H1 (cell line): ENCODE measurements around the gene UCMA. TPM values are rescaled to one million over a fixed set of nuclear protein-coding genes. Genes with fewer than 3 reads are reported as not detected.

Experiments used
- CTCF ChIA-PET: fragments of 300-600 bp; sonication (Branson Sonifier 250); formaldehyde crosslinking; loops from one replicate; lab custom pipeline; 2021; ENCODE audit not compliant: partially characterized antibody; lab: Charles Lee
- POLR2A ChIA-PET: fragments of 300-600 bp; sonication (Branson Sonifier 250); formaldehyde crosslinking; loops from one replicate; lab custom pipeline; 2021; ENCODE audit warnings: inconsistent platforms; ENCODE audit not compliant: partially characterized antibody; lab: Charles Lee
- DNase-seq, 2 experiments: peaks; one replicate each; pipeline versions ENCODE4 v3.0.0 to v3.0.0-alpha.2; 2010 to 2022; ENCODE audit warnings: low spot score in 2 of 2, low read depth in 1 of 2, mixed read lengths in 1 of 2
- FAIRE-seq: peaks from 2 replicates; lab custom pipeline; 2011; peaks lifted over from hg19 to GRCh38; lab: Jason Lieb, UNC
- H2AFZ ChIP-seq: 2 replicates; pipeline ENCODE4 v1.8.1; 2012; ENCODE audit warnings: low read length, inconsistent platforms
- H2AK5ac ChIP-seq: 2 replicates; pipeline ENCODE4 v1.6.1; 2013; ENCODE audit warnings: low read depth, low read length
- H2BK120ac ChIP-seq: replicated peaks from 2 replicates; pipeline ENCODE3; 2013; ENCODE audit warnings: low read depth, low read length, inconsistent platforms
- H2BK12ac ChIP-seq: 2 replicates; pipeline ENCODE4 v1.6.1; 2013; ENCODE audit warnings: low read depth, low read length
- H2BK15ac ChIP-seq: 2 replicates; pipeline ENCODE4 v1.6.1; 2013; ENCODE audit warnings: low read length
- H2BK20ac ChIP-seq: 2 replicates; pipeline ENCODE4 v1.6.1; 2013; ENCODE audit warnings: low read length
- H2BK5ac ChIP-seq: 2 replicates; pipeline ENCODE4 v1.6.1; 2013; ENCODE audit warnings: low read depth, low read length
- H3K14ac ChIP-seq: 2 replicates; pipeline ENCODE4 v1.6.1; 2013; ENCODE audit warnings: inconsistent platforms; ENCODE audit not compliant: insufficient read length
- H3K18ac ChIP-seq: 2 replicates; pipeline ENCODE4 v1.6.1; 2013; ENCODE audit warnings: low read length; ENCODE audit errors: extremely low read depth
- H3K23ac ChIP-seq: 2 replicates; pipeline ENCODE4 v1.6.1; 2013; ENCODE audit warnings: inconsistent platforms; ENCODE audit not compliant: insufficient read length
- H3K23me2 ChIP-seq: 2 replicates; pipeline ENCODE4 v1.6.1; 2013; ENCODE audit warnings: low read depth, low read length
- H3K27ac ChIP-seq: 2 replicates; pipeline ENCODE4 v1.6.1; 2011; ENCODE audit warnings: low read depth, low read length, inconsistent platforms
- H3K27me3 ChIP-seq, 4 experiments: replicated peaks in 1 of 4; 1 replicate in 1 of 4; 2 replicates in 3 of 4; pipeline versions ENCODE4 v1.6.1 to v1.8.1; 2011 to 2013; ENCODE audit warnings: low read length in 3 of 4, mild to moderate bottlenecking in 3 of 4, inconsistent platforms in 2 of 4, mixed read lengths in 2 of 4, moderate library complexity in 1 of 4; ENCODE audit not compliant: control insufficient read depth in 3 of 4, insufficient read depth in 3 of 4; ENCODE audit errors: extremely low read depth in 1 of 4
- H3K36me3 ChIP-seq, 4 experiments: 2 replicates each; pipeline versions ENCODE4 v1.6.1 to v1.8.1; 2011 to 2013; ENCODE audit warnings: mild to moderate bottlenecking in 4 of 4, low read length in 3 of 4, moderate library complexity in 2 of 4, control low read depth in 1 of 4, inconsistent platforms in 1 of 4; ENCODE audit not compliant: insufficient read depth in 4 of 4, control insufficient read depth in 2 of 4
- H3K4ac ChIP-seq: replicated peaks from 2 replicates; pipeline ENCODE3; 2013; ENCODE audit warnings: low read length, low read depth, mixed read lengths, inconsistent platforms; ENCODE audit not compliant: insufficient read length
- H3K4me1 ChIP-seq, 4 experiments: replicated peaks in 1 of 4; 1 replicate in 1 of 4; 2 replicates in 3 of 4; pipeline versions ENCODE4 v1.6.1 to v1.8.1; 2011 to 2013; ENCODE audit warnings: low read length in 3 of 4, inconsistent platforms in 2 of 4, mixed read lengths in 1 of 4; ENCODE audit not compliant: insufficient read depth in 4 of 4, control insufficient read depth in 3 of 4
- H3K4me2 ChIP-seq, 2 experiments: 2 replicates each; pipeline versions ENCODE4 v1.6.1 to v1.8.1; 2011 to 2013; ENCODE audit warnings: low read depth in 2 of 2, low read length in 2 of 2, control low read depth in 1 of 2, inconsistent platforms in 1 of 2, mild to moderate bottlenecking in 1 of 2; ENCODE audit not compliant: insufficient read depth in 1 of 2
- H3K4me3 ChIP-seq, 4 experiments: fragments of 200-600, 300-600 bp in 1 of 4; sonication (generic), shearing (Covaris generic), sonication (Bioruptor Twin) in 1 of 4; 2 replicates each; pipeline versions ENCODE4 v1.5.1 to v1.8.1; 2011 to 2016; ENCODE audit warnings: low read length in 4 of 4, low read depth in 3 of 4, control low read depth in 2 of 4, inconsistent platforms in 2 of 4, mild to moderate bottlenecking in 2 of 4, mixed read lengths in 1 of 4, moderate library complexity in 1 of 4; ENCODE audit not compliant: insufficient read depth in 2 of 4; ENCODE audit errors: extremely low read depth in 1 of 4
- H3K56ac ChIP-seq: replicated peaks from 2 replicates; pipeline ENCODE3; 2013; ENCODE audit warnings: low read depth, mild to moderate bottlenecking, mixed read lengths, low read length, inconsistent platforms; ENCODE audit not compliant: insufficient read length
- H3K79me1 ChIP-seq: 2 replicates; pipeline ENCODE4 v1.6.1; 2013; ENCODE audit warnings: low read depth, low read length, control low read depth
- H3K79me2 ChIP-seq, 2 experiments: 2 replicates each; pipeline versions ENCODE4 v1.6.1 to v1.8.1; 2012 to 2013; ENCODE audit warnings: low read length in 2 of 2, mild to moderate bottlenecking in 2 of 2, inconsistent platforms in 1 of 2; ENCODE audit not compliant: insufficient read depth in 2 of 2, control insufficient read depth in 1 of 2
- H3K9ac ChIP-seq, 4 experiments: replicated peaks in 1 of 4; 1 replicate in 1 of 4; 2 replicates in 3 of 4; pipeline versions ENCODE4 v1.6.1 to v1.8.1; 2011 to 2013; ENCODE audit warnings: low read depth in 3 of 4, low read length in 3 of 4, control low read depth in 2 of 4, mild to moderate bottlenecking in 2 of 4, moderate library complexity in 2 of 4, inconsistent platforms in 1 of 4; ENCODE audit errors: extremely low read depth in 1 of 4
- H3K9me3 ChIP-seq, 2 experiments: 2 replicates each; pipeline versions ENCODE4 v1.6.1 to v1.8.1; 2012 to 2013; ENCODE audit warnings: mild to moderate bottlenecking in 2 of 2, moderate library complexity in 2 of 2, control low read depth in 1 of 2, inconsistent platforms in 1 of 2, low read depth in 1 of 2, low read length in 1 of 2, mixed read lengths in 1 of 2; ENCODE audit not compliant: insufficient read depth in 2 of 2
- H4K20me1 ChIP-seq, 2 experiments: replicated peaks in 1 of 2; 2 replicates each; pipeline versions ENCODE3 to v1.8.1; 2011 to 2013; ENCODE audit warnings: inconsistent platforms in 2 of 2, low read length in 2 of 2, mild to moderate bottlenecking in 1 of 2; ENCODE audit not compliant: insufficient read depth in 2 of 2, control insufficient read depth in 1 of 2
- H4K5ac ChIP-seq: 2 replicates; pipeline ENCODE4 v1.6.1; 2013; ENCODE audit warnings: low read length, low read depth, mixed read lengths, inconsistent platforms; ENCODE audit not compliant: insufficient read length
- H4K8ac ChIP-seq: 2 replicates; pipeline ENCODE4 v1.8.0; 2013; ENCODE audit warnings: mild to moderate bottlenecking, moderate library complexity, low read length, inconsistent platforms; ENCODE audit not compliant: insufficient read depth; ENCODE audit errors: extremely low read depth
- H4K91ac ChIP-seq: replicated peaks from 2 replicates; pipeline ENCODE3; 2013; ENCODE audit warnings: low read length, mixed read lengths, inconsistent platforms; ENCODE audit not compliant: insufficient read length
- BCL11A ChIP-seq, 2 experiments: IDR thresholded peaks; one replicate each; pipeline ENCODE4 v1.6.1; 2011; ENCODE audit warnings: low read depth in 2 of 2, low read length in 2 of 2, mild to moderate bottlenecking in 2 of 2
- CBX8 ChIP-seq: fragments of 300-800, 300-1000 bp; sonication (generic); IDR thresholded peaks from 2 replicates; pipeline ENCODE4 v1.7.1; 2016; ENCODE audit warnings: low read depth, low read length, borderline replicate concordance
- GABPA ChIP-seq: IDR thresholded peaks from 2 replicates; pipeline ENCODE4 v1.6.1; 2011; ENCODE audit warnings: mild to moderate bottlenecking, low read length, moderate library complexity, borderline replicate concordance; ENCODE audit not compliant: insufficient read depth
- PHF8 ChIP-seq: fragments of 200-600 bp; sonication (generic); conservative IDR thresholded peaks from 2 replicates; pipeline ENCODE4 v1.7.1; 2012; ENCODE audit warnings: low read depth, mild to moderate bottlenecking, inconsistent platforms, low read length, moderate library complexity
- POLR2AphosphoS5 ChIP-seq: IDR thresholded peaks from 2 replicates; pipeline ENCODE4 v1.6.1; 2011; ENCODE audit warnings: low read depth, low read length
- RAD21 ChIP-seq, 2 experiments: IDR thresholded peaks in 1 of 2; conservative IDR thresholded peaks in 1 of 2; 2 replicates each; pipeline ENCODE4 v1.6.1; 2011; ENCODE audit warnings: low read depth in 2 of 2, low read length in 2 of 2, improper control_type of control experiment in 1 of 2, inconsistent platforms in 1 of 2, mild to moderate bottlenecking in 1 of 2, moderate library complexity in 1 of 2
- RNF2 ChIP-seq: fragments of 200-900, 300-1000 bp; sonication (generic); IDR thresholded peaks from 2 replicates; pipeline ENCODE4 v1.7.1; 2016; ENCODE audit warnings: borderline replicate concordance, low read depth, mild to moderate bottlenecking, antibody characterized with exemption, low read length; ENCODE audit not compliant: poor library complexity, severe bottlenecking; ENCODE audit errors: missing control alignments
- SIRT6 ChIP-seq: IDR thresholded peaks from one replicate; pipeline ENCODE4 v1.7.1; 2012; ENCODE audit warnings: low read length, inconsistent platforms
- SP2 ChIP-seq: IDR thresholded peaks from 2 replicates; pipeline ENCODE4 v1.6.1; 2012; ENCODE audit warnings: mild to moderate bottlenecking, low read length, inconsistent platforms
- TAF1 ChIP-seq: IDR thresholded peaks from 2 replicates; pipeline ENCODE4 v1.6.1; 2011; ENCODE audit warnings: mild to moderate bottlenecking, low read depth, low read length
- WGBS, 2 experiments: shearing (Covaris generic) in 1 of 2; methylation state at CpG; one replicate each; pipeline versions ENCODE4 v1.1.6 to v1.1.7; 2013 to 2015; ENCODE audit warnings: low lambda C conversion rate in 2 of 2, mixed read lengths in 2 of 2, inconsistent platforms in 1 of 2, low coverage in 1 of 2, missing lambda C conversion rate in 1 of 2; ENCODE audit not compliant: insufficient replicate concordance in 2 of 2, insufficient coverage in 1 of 2, insufficient read length in 1 of 2; ENCODE audit errors: extremely low coverage in 1 of 2, missing lambda C conversion rate in 1 of 2; 5-methylcytosine and 5-hydroxymethylcytosine counted together
- polyA plus RNA-seq, 7 experiments: library from polyadenylated mRNA; depleted of rRNA in 3 of 7; stranded (reverse) in 5 of 7; unstranded in 2 of 7; fragments of >200 nt in 5 of 7; fragments of 200-250 nt in 2 of 7; gene quantifications; 1 replicate in 5 of 7; 2 replicates in 1 of 7; 4 replicates in 1 of 7; pipeline versions ENCODE4 v1.2.1 to v1.2.3, GENCODE V29; 2011 to 2013; ENCODE audit warnings: missing spikeins in 2 of 7, mixed read lengths in 2 of 7
- total RNA-seq: library from RNA; stranded (reverse); fragmentation: NEBNext Ultra II Directional; extraction: Animal tissue kit (Norgen Biotek cat#: 25700); gene quantifications from 2 replicates; pipeline ENCODE4 v1.2.1, GENCODE V29; 2021

The UCMA gene
- total and polyA plus RNA-seq, 2 of the 8 experiments (the other 6 are each of a cell fraction or from before 2014, with no cell fraction given) = 1.2 to 4.6 TPM

- H3K27ac ChIP-seq = no peak overlapping the region
- ChIA-PET CTCF (interaction anchor here (0.6 to 2.6 kb wide), 17 partner anchors 8 to 317 kb away, joined by 3 to 15 read pairs (median 4); partner anchors contain the start of gene PHYH), POLR2A (interaction anchor here (1.4 to 1.7 kb wide), 2 partner anchors 8 to 131 kb away, joined by 4 read pairs; no protein-coding TSS in a partner anchor)
- peak; percentile 46 to 63 for DNase-seq
- no peak overlapping the region for H2BK12ac ChIP-seq
- no peaks in the 10 kb centered on the region; the same call in 1 of the 2 replicates for H3K79me1 ChIP-seq
- H3K4ac ChIP-seq = no peak overlapping the region
- H2BK20ac ChIP-seq = no peak overlapping the region
- H3K56ac ChIP-seq = no peak overlapping the region
- no peak overlapping the region for H2BK15ac ChIP-seq
- no peak overlapping the region for H3K23ac ChIP-seq
- H2BK5ac ChIP-seq = no peak overlapping the region
- peak overlapping the region; percentile 68; the same call in 1 of the 2 replicates for H2AFZ ChIP-seq
- H3K4me1 ChIP-seq = peaks cover 0 to 5% (median 0%) of the 10 kb centered on the region in 4 experiments; a peak in 3 of 7 replicates
- no peaks in the 10 kb centered on the region for H3K27me3 ChIP-seq
- no peaks in the 10 kb centered on the region for H3K23me2 ChIP-seq
- H3K9me3 ChIP-seq = peaks cover 0 to 4% of the 10 kb centered on the region in 2 experiments; a peak in 1 of 4 replicates
- H2AK5ac ChIP-seq = no peak overlapping the region
- no peak overlapping the region; a peak in 1 of 7 replicates for H3K9ac ChIP-seq
- no peaks in the 10 kb centered on the region for H3K79me2 ChIP-seq
- peak; percentile 84 for FAIRE-seq
- no peak overlapping the region for H4K91ac ChIP-seq
- no peak overlapping the region for H3K4me3 ChIP-seq
- no peak overlapping the region for H4K5ac ChIP-seq
- H4K20me1 ChIP-seq = no peaks in the 10 kb centered on the region
- no peak overlapping the region for H3K14ac ChIP-seq
- no peak overlapping the region for H2BK120ac ChIP-seq
- no peak overlapping the region for H4K8ac ChIP-seq
- 0 out of 8 replicates have a peak, but pooled peaks cover 0 to 2% (median 0%) of the 10 kb centered on the region in 4 experiments for H3K36me3 ChIP-seq
- WGBS, 2 experiments = 53% methylated on average over 12 of the region's 12 CpGs; no CpG with 5 or more reads in 1 of the 2 experiments
- no peak overlapping the region for H3K18ac ChIP-seq
- 0 out of 4 replicates have a peak overlapping the region, but pooled peaks of 1 of the 2 experiments have one; percentile 10 for H3K4me2 ChIP-seq
- TF ChIP-seq TAF1 = no peak
- no peak for TF ChIP-seq SIRT6
- TF ChIP-seq PHF8 = no peak
- TF ChIP-seq POLR2AphosphoS5 = no peak
- TF ChIP-seq CBX8 = no peak
- no peak for TF ChIP-seq GABPA
- peak; percentile 53 to 62 for TF ChIP-seq RAD21 (IDR thresholded peaks at IDR 0.05 in 1 of 2, conservative IDR thresholded peaks at IDR 0.05 in 1 of 2; ENCODE audit: low read depth in 2 of 2, low read length in 2 of 2)
- TF ChIP-seq SP2 = no peak
- no peak for TF ChIP-seq RNF2
- no peak for TF ChIP-seq BCL11A (IDR thresholded peaks at IDR 0.05; ENCODE audit: low read depth in 2 of 2, low read length in 2 of 2)
Observed at GRCh38 chr10:13219685-13220670, 14.2 kb downstream of the UCMA start.
